Heart left ventricle (tissue), 16 donors: ENCODE results near the gene ZNF446. TPM values are rescaled to one million over a fixed set of nuclear protein-coding genes. Genes with fewer than 3 reads are reported as not detected.
A peak's percentile ranks its signal among the peaks of the same experiment; 100 is the strongest.

Experiments used
- ATAC-seq, 4 donors: fragments of 200-7000 bp; cut with Tn5 transposase; one replicate each; pipeline ENCODE4 v1.9.1; 2020 to 2022; ENCODE audit warnings: moderate library complexity in 4 of 4, mild to moderate bottlenecking in 3 of 4, moderate number of reproducible peaks in 1 of 4
- DNase-seq, 5 donors: peaks; one replicate each; pipeline ENCODE4 v3.0.0-alpha.2; 2020
- H3K27ac ChIP-seq, 12 donors: fragments of 200-600 bp; sonication (generic) in 4 of 12; one replicate each; pipeline versions ENCODE4 v1.5.0 to v1.8.0; 2016 to 2022; ENCODE audit warnings: mild to moderate bottlenecking in 2 of 12
- H3K27me3 ChIP-seq, 9 donors: fragments of 200-600 bp; sonication (generic) in 2 of 9; one replicate each; pipeline versions ENCODE4 v1.5.1 to v1.8.0; 2016 to 2022; ENCODE audit warnings: mild to moderate bottlenecking in 3 of 9
- H3K36me3 ChIP-seq, 9 donors: fragments of 200-600 bp; sonication (generic) in 2 of 9; one replicate each; pipeline versions ENCODE4 v1.5.0 to v1.8.0; 2018 to 2022; ENCODE audit warnings: mild to moderate bottlenecking in 2 of 9
- H3K4me1 ChIP-seq, 12 donors: fragments of 200-600 bp; sonication (generic) in 4 of 12; one replicate each; pipeline versions ENCODE4 v1.5.0 to v1.8.0; 2016 to 2022; ENCODE audit warnings: mild to moderate bottlenecking in 3 of 12
- H3K4me3 ChIP-seq, 12 donors: fragments of 200-600 bp; sonication (generic) in 4 of 12; one replicate each; pipeline versions ENCODE4 v1.5.0 to v1.8.0; 2017 to 2022; ENCODE audit warnings: mild to moderate bottlenecking in 9 of 12, moderate library complexity in 4 of 12
- H3K9me3 ChIP-seq, 12 donors: fragments of 200-600 bp; sonication (generic) in 4 of 12; one replicate each; pipeline versions ENCODE4 v1.5.0 to v1.8.0; 2016 to 2022; ENCODE audit warnings: mild to moderate bottlenecking in 1 of 12
- POLR2A ChIP-seq, 2 donors: fragments of 450-650 bp; IDR thresholded peaks; one replicate each; pipeline ENCODE4 v1.6.1; 2017; ENCODE audit warnings: antibody characterized with exemption in 2 of 2, mild to moderate bottlenecking in 2 of 2, moderate library complexity in 2 of 2
- WGBS, 4 donors: extraction: QIAGEN DNeasy Blood & Tissue Kit in 2 of 4; methylation state at CpG; one replicate each; pipeline versions ENCODE4 v1.1.5 to v1.1.7; 2013 to 2018; 5-methylcytosine and 5-hydroxymethylcytosine counted together
- intact Hi-C, 10 donors: fragments of 100-400 bp; cut with DNase I; formaldehyde crosslinking; loops; one replicate each; pipeline versions ENCODE4 v1.11.1 to v1.14.2; 2022
- polyA plus RNA-seq, 2 donors: library from polyadenylated mRNA; stranded (reverse); fragments of 200-250 nt; gene quantifications; one replicate each; pipeline ENCODE4 v1.2.3, GENCODE V29; 2013
- total RNA-seq, 9 donors: library from RNA; depleted of rRNA in 2 of 9; stranded (reverse); fragments of >200 nt in 2 of 9; fragmentation: NEBNext Ultra II Directional in 3 of 9; extraction: Animal tissue kit (Norgen Biotek cat#: 25700) in 3 of 9; gene quantifications; one replicate each; pipeline versions ENCODE4 v1.1.0 to v1.2.4, GENCODE V29; 2016 to 2023
- TF ChIP-seq, protein P1 (sequence below), 12 donors: fragments of 200-600 bp; sonication (generic) in 4 of 12; IDR thresholded peaks; one replicate each; pipeline versions ENCODE4 v1.5.0 to v1.8.0; 2018 to 2022; ENCODE audit warnings: antibody characterized with exemption in 12 of 12, mild to moderate bottlenecking in 5 of 12
- donor health status: ischemic (EF 13 %, LVEDD 7.1; RV severe dilation, severe dysfunction).
- donor health status: healthy with polysubstance abuse.
- donor health status: DM: no; HTN: yes; CAD: no.
- donor health status: DM: no; HTN: no; CAD: no.
- donor health status: ischemic (EF 25% LVEDD 6.9; RV normal size, moderate dysfunction).
- donor health status: ischemic (EF 25% LVEDD 5.7; RV mildly dilated, moderate dysfunction).
- donor health status: healthy.
- donor health status: DM: yes; HTN: yes; CAD: no.
- donor health status: ischemic (EF 35%, LVEDD 5.7; RV mildly dilated, moderate dysfunction).
- donor health status: nonischemic (EF 11% LVEDD 7.7; RV severe dilation, severe dysfunction).
- donor health status: DM: yes; HTN: yes; CAD: no.
- donor health status: PGD.
- donor health status: ischemic (EF 29% LVEDD 5.4; RV normal size, mild dysfunction).
- donor health status: nonischemic (EF 23%, LVEDD 6.1; RV moderate dilation, normal function).

Gene ZNF446
- total and polyA plus RNA-seq, 11 donors: 4.3 to 9.3 (median 6.0) TPM

DNA sequence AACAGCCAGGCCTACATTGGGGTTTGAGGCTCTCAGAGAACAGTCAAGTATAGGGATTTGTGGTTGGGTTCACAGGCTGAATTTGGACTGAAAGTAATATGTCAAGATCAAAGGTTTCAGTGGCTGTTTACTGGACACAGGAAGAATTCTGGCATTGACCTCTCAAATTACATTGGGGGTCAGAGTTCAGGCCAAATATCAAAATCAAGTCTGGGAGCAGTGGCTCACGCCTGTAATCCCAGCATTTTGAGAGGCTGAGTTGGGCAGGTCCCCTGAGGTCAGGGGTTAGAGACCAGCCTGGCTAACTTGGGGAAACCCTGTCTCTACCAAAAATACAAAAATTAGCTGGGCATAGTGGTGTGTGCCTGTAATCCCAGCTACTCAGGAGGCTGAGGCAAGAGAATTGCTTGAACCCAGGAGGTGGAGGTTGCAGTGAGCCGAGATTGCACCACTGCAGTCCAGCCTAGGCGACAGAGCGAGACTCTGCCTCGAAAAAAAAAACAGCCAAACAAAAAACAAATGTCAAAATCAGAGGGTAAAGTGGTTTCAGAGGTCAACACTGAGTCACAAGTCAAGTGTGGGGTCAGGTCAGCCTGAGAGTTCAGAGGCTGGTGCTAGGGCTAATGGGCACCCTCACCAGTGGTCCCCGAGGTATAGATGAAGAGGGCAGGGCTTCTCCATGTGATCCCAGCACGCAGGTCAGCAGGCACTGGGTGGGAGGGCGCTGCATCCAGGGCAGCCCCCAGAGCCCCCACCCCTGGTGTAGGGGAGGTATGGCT lies 34.1 kb downstream of the ZNF446 start:
- Histone ChIP-seq H3K4me3 (no peak overlapping the region), H3K9me3 (no peaks in the 10 kb centered on the region), H3K4me1 (peaks cover 0 to 20% (median 9%) of the 10 kb centered on the region in 12 donors), H3K36me3 (peaks cover 0 to 10% (median 0%) of the 10 kb centered on the region in 9 donors), H3K27ac (no peak overlapping the region), H3K27me3 (no peaks in the 10 kb centered on the region)
- TF ChIP-seq, protein P1, sequence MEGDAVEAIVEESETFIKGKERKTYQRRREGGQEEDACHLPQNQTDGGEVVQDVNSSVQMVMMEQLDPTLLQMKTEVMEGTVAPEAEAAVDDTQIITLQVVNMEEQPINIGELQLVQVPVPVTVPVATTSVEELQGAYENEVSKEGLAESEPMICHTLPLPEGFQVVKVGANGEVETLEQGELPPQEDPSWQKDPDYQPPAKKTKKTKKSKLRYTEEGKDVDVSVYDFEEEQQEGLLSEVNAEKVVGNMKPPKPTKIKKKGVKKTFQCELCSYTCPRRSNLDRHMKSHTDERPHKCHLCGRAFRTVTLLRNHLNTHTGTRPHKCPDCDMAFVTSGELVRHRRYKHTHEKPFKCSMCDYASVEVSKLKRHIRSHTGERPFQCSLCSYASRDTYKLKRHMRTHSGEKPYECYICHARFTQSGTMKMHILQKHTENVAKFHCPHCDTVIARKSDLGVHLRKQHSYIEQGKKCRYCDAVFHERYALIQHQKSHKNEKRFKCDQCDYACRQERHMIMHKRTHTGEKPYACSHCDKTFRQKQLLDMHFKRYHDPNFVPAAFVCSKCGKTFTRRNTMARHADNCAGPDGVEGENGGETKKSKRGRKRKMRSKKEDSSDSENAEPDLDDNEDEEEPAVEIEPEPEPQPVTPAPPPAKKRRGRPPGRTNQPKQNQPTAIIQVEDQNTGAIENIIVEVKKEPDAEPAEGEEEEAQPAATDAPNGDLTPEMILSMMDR (IDR thresholded peaks at IDR 0.05): no peak
- no peak for TF ChIP-seq POLR2A (IDR thresholded peaks at IDR 0.05)
- ATAC-seq (no peak), DNase-seq (no peak)
- 86 to 87% (median 86%) methylated on average over 8 of the region's 8 CpGs for whole genome bisulfite sequencing, 4 donors
- intact Hi-C loops: loop anchor here in 1 of 10 donors (5.0 kb wide), 1 partner anchor 293 kb away; no protein-coding TSS in a partner anchor

DNA sequence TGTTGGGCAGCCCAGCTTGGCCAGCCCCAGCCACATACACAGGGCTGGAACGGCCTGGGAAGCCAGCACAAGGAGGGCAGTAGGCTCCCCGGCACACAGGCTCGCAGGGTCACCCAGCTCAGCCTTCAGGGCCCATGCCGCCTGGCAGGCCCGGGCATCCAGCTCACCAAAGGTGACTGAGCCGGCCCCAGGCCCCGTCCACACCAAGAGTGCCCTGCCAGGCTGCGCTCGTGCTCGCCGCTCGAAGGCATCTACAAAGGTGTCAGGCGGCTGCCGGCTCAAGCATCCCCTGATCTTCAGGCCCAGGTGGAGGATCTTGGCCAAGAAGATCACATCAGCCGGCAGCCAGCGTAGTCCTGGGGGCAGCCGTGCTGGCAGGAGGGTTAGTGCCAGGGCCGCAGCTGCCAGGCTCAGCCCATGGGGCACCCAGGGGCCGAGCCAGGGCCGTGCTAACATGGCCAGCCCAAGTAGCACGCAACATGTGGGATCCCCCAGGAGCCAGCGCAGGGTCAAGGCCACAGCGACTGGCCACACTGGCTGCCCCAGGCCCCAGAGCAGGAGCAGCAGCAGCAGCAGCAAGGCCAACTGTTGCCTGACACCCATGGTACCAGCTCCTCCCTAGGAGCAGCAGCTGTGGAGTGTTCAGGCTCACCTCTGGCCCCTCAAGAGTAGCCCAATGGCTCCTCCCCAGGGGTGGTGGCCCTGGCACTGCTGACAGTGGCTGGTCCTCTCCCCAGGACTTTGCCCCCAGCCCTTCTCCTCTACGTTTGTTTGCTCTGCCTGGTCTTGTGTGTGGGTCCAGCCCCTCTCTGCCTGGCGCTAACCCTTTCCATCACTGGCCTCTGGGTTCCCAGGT lies 35.4 kb downstream of the ZNF446 start, which contains the start of gene SLC27A5:
TSS of gene SLC27A5 (minus strand) at position 640 of the 856 bp plus-strand sequence. CDS start at position 603, 37 bp downstream.
- Histone ChIP-seq H3K9me3 (no peaks in the 10 kb centered on the region), H3K4me3 (no peak within 1 kb of the TSS), H3K27me3 (no peaks in the 10 kb centered on the region), H3K27ac (no peak within 1 kb of the TSS), H3K4me1 (peaks cover 0 to 32% (median 17%) of the 10 kb centered on the region in 12 donors), H3K36me3 (peaks cover 0 to 22% (median 10%) of the 10 kb centered on the region in 9 donors)
- TF ChIP-seq POLR2A (IDR thresholded peaks at IDR 0.05): no peak
- TF ChIP-seq, protein P1 (IDR thresholded peaks at IDR 0.05): no peak
- ATAC-seq (no peak), DNase-seq (no peak)
- 88 to 92% (median 90%) methylated on average over 4 to 25 of the region's 25 CpGs for WGBS, 4 donors
- intact Hi-C loops: loop anchor here in 1 of 10 donors (5.0 kb wide), 1 partner anchor 294 kb away; no protein-coding TSS in a partner anchor

DNA sequence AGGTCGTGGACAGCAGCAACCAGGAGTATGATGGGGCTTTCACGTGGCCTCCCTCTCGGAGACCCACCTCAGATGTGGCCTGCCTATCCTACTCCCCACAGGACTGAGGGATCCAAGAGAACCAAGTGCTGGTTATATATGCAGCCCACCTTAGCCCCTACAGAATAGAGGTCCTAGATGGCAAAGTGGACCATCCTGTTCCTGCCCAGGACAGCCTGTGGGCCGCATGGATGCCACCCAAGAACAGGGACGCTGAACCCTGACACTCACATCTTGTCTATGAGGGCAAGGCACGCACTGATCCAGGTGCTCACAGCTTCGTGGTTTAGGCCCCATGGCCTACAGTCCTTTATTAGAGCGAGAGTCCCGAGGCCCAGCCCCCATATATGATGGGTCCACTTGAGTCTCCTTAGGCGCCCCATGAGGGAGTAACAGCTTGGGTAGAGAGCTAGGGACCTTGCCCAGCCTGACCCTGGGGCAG lies 37.1 kb downstream of the ZNF446 start:
- 87 to 90% (median 89%) methylated on average over 7 to 10 of the region's 10 CpGs for WGBS, 4 donors
- no peaks in the 10 kb centered on the region for H3K27me3 ChIP-seq
- intact Hi-C loops: loop anchor here in 1 of 10 donors (5.0 kb wide), 1 partner anchor 296 kb away; no protein-coding TSS in a partner anchor
- no peak for TF ChIP-seq POLR2A (IDR thresholded peaks at IDR 0.05)
- TF ChIP-seq, protein P1 (IDR thresholded peaks at IDR 0.05): no peak
- H3K27ac ChIP-seq: peak overlapping the region in 6 of 12 donors; percentile 15 to 84 (median 48)
- peaks cover 3 to 49% (median 25%) of the 10 kb centered on the region in 12 donors for H3K4me1 ChIP-seq
- DNase-seq: no peak
- peak overlapping the region in 1 of 12 donors; percentile 55 for H3K4me3 ChIP-seq
- H3K36me3 ChIP-seq: peaks cover 0 to 31% (median 17%) of the 10 kb centered on the region in 9 donors
- no peaks in the 10 kb centered on the region for H3K9me3 ChIP-seq
- ATAC-seq: peak in 2 of 4 donors; percentile 2 to 3
